GM23338 (cell line): ENCODE data around the gene NUCKS1. TPM values are rescaled to one million over a fixed set of nuclear protein-coding genes. Genes with fewer than 3 reads are reported as not detected.

Source experiments
- ATAC-seq: fragments of 200-7000 bp; cut with Tn5 transposase; 3 replicates; pipeline ENCODE4 v1.9.1; 2020
- DNase-seq: peaks from one replicate; pipeline ENCODE4 v3.0.0-alpha.2; 2015; ENCODE audit warnings: low spot score
- H2AFZ ChIP-seq: fragments of 200-600 bp; sonication (generic); 2 replicates; pipeline ENCODE4 v1.8.0; 2016; ENCODE audit warnings: antibody characterized with exemption, mild to moderate bottlenecking, moderate library complexity
- H3F3A ChIP-seq: fragments of 200-600 bp; sonication (generic); replicated peaks from 2 replicates; pipeline ENCODE4 v1.8.0; 2017; ENCODE audit warnings: antibody characterized with exemption, mixed run types, low read depth
- H3K27ac ChIP-seq: fragments of 200-600 bp; sonication (generic); 2 replicates; pipeline ENCODE4 v1.6.1; 2016; ENCODE audit warnings: low read depth
- H3K27me3 ChIP-seq: fragments of 200-600 bp; sonication (generic); 2 replicates; pipeline ENCODE4 v1.8.0; 2016; ENCODE audit warnings: mild to moderate bottlenecking, mixed run types, moderate library complexity; ENCODE audit not compliant: insufficient read depth
- H3K36me3 ChIP-seq: fragments of 200-600 bp; sonication (generic); 2 replicates; pipeline ENCODE4 v1.8.0; 2016; ENCODE audit warnings: mild to moderate bottlenecking; ENCODE audit not compliant: insufficient read depth
- H3K4me1 ChIP-seq: fragments of 200-600 bp; sonication (generic); 2 replicates; pipeline ENCODE4 v1.8.0; 2016; ENCODE audit warnings: mild to moderate bottlenecking, moderate library complexity; ENCODE audit not compliant: insufficient read depth
- H3K4me2 ChIP-seq: fragments of 200-600 bp; sonication (generic); 2 replicates; pipeline ENCODE4 v1.7.1; 2017; ENCODE audit warnings: mixed run types
- H3K4me3 ChIP-seq: fragments of 200-600 bp; sonication (generic); 2 replicates; pipeline ENCODE4 v1.6.1; 2016; ENCODE audit warnings: mixed run types
- H3K79me2 ChIP-seq: fragments of 200-600 bp; sonication (generic); replicated peaks from 2 replicates; pipeline ENCODE4 v1.8.0; 2017; ENCODE audit warnings: mild to moderate bottlenecking; ENCODE audit not compliant: insufficient read depth
- H3K9me2 ChIP-seq: fragments of 200-600 bp; sonication (generic); 2 replicates; pipeline ENCODE4 v1.8.0; 2017; ENCODE audit not compliant: insufficient read depth
- H4K20me1 ChIP-seq: fragments of 200-600 bp; sonication (generic); replicated peaks from 2 replicates; pipeline ENCODE4 v1.8.0; 2017; ENCODE audit warnings: mild to moderate bottlenecking; ENCODE audit not compliant: insufficient read depth
- H3K27ac Mint-ChIP-seq: 2 replicates; pipeline ENCODE4 v1.8.0; 2020; ENCODE audit warnings: inconsistent platforms, mild to moderate bottlenecking, moderate library complexity, mixed read lengths
- H3K27me3 Mint-ChIP-seq: 3 replicates; pipeline ENCODE4 v1.8.0; 2022; ENCODE audit warnings: low read depth, mild to moderate bottlenecking, moderate library complexity, mixed read lengths, inconsistent platforms; ENCODE audit not compliant: insufficient read depth, poor library complexity
- H3K36me3 Mint-ChIP-seq: 3 replicates; pipeline ENCODE4 v1.8.0; 2021; ENCODE audit warnings: low read depth, mild to moderate bottlenecking, inconsistent platforms, moderate library complexity, mixed read lengths
- H3K4me1 Mint-ChIP-seq: 3 replicates; pipeline ENCODE4 v1.8.0; 2020; ENCODE audit warnings: mild to moderate bottlenecking, inconsistent platforms, mixed read lengths
- H3K4me3 Mint-ChIP-seq: 3 replicates; pipeline ENCODE4 v1.8.0; 2021; ENCODE audit warnings: moderate library complexity, mild to moderate bottlenecking, inconsistent platforms, mixed read lengths
- H3K9me3 Mint-ChIP-seq: 3 replicates; pipeline ENCODE4 v1.8.0; 2020; ENCODE audit warnings: moderate library complexity, mild to moderate bottlenecking, inconsistent platforms, mixed read lengths
- CREB1 ChIP-seq: fragments of 250-450 bp; sonication (Bioruptor Pico); IDR thresholded peaks from 2 replicates; pipeline ENCODE4 v1.5.0; 2020; ENCODE audit warnings: low read depth, mild to moderate bottlenecking, moderate library complexity
- CTCF ChIP-seq, 2 experiments: fragments of 200-600 bp in 1 of 2; sonication (generic) in 1 of 2; conservative IDR thresholded peaks; 2 replicates each; pipeline versions ENCODE4 v1.5.1 to v1.6.1; 2016 to 2017; ENCODE audit warnings: antibody characterized with exemption in 2 of 2, low read depth in 2 of 2, mild to moderate bottlenecking in 2 of 2, moderate library complexity in 1 of 2
- ETS1 ChIP-seq: IDR thresholded peaks from 2 replicates; pipeline ENCODE4 v1.6.1; 2016; ENCODE audit warnings: antibody characterized with exemption
- EZH2 ChIP-seq: fragments of 200-600 bp; sonication (generic); IDR thresholded peaks from one replicate; pipeline ENCODE4 v1.8.0; 2017; ENCODE audit warnings: antibody characterized with exemption, mild to moderate bottlenecking, low read depth; ENCODE audit not compliant: unreplicated experiment
- EZH2phosphoT487 ChIP-seq: fragments of 200-600 bp; sonication (generic); IDR thresholded peaks from one replicate; pipeline ENCODE4 v1.8.1; 2018; ENCODE audit warnings: antibody characterized with exemption; ENCODE audit not compliant: unreplicated experiment
- JUNB ChIP-seq: IDR thresholded peaks from one replicate; pipeline ENCODE4 v1.6.1; 2016; ENCODE audit warnings: antibody characterized with exemption; ENCODE audit not compliant: unreplicated experiment
- NANOG ChIP-seq: IDR thresholded peaks from 2 replicates; pipeline ENCODE4 v1.6.1; 2016; ENCODE audit warnings: antibody characterized with exemption, borderline replicate concordance
- POLR2AphosphoS5 ChIP-seq: IDR thresholded peaks from 2 replicates; pipeline ENCODE4 v1.6.1; 2016; ENCODE audit warnings: antibody characterized with exemption, low read depth
- REST ChIP-seq: IDR thresholded peaks from one replicate; pipeline ENCODE4 v1.6.1; 2018; ENCODE audit warnings: antibody characterized with exemption; ENCODE audit not compliant: unreplicated experiment
- STAT1 ChIP-seq: IDR thresholded peaks from one replicate; pipeline ENCODE4 v1.6.1; 2016; ENCODE audit warnings: antibody characterized with exemption; ENCODE audit not compliant: unreplicated experiment
- ZNF114 ChIP-seq: fragments of 250-450 bp; sonication (Bioruptor Pico); IDR thresholded peaks from 2 replicates; pipeline ENCODE4 v1.5.0; 2020; ENCODE audit warnings: mild to moderate bottlenecking, moderate library complexity
- ZNF331 ChIP-seq: fragments of 250-450 bp; sonication (Bioruptor Pico); IDR thresholded peaks from 2 replicates; pipeline ENCODE4 v1.5.0; 2020; ENCODE audit warnings: low read depth, mild to moderate bottlenecking, moderate library complexity
- ZNF462 ChIP-seq: fragments of 250-450 bp; sonication (Bioruptor Pico); IDR thresholded peaks from 2 replicates; pipeline ENCODE4 v1.5.0; 2020; ENCODE audit warnings: mild to moderate bottlenecking, moderate library complexity
- polyA plus RNA-seq: library from polyadenylated mRNA; unstranded; fragments of >200 nt; fragmentation: Nextera tagmentation; extraction: Ambion mirVana; gene quantifications from 2 replicates; pipeline ENCODE4 v1.2.1, GENCODE V29; 2016
- total RNA-seq: library from RNA; depleted of rRNA; stranded (reverse); fragments of >200 nt; shearing (Covaris generic); gene quantifications from 2 replicates; pipeline ENCODE4 v1.2.3, GENCODE V29; 2014

NUCKS1 gene
- total and polyA plus RNA-seq, 2 experiments from 2014 or later, result 255 to 307 TPM

GRCh38 chr1:205754857-205755256 is 4.9 kb upstream of the NUCKS1 start:
- H3F3A ChIP-seq, result no peaks in the 10 kb centered on the region
- Mint-ChIP-seq H3K27ac (no peak overlapping the region), H3K4me1 (peaks cover 6% of the 10 kb centered on the region; the same call in 1 of the 3 replicates), H3K36me3 (peaks cover 3% of the 10 kb centered on the region; the same call in 1 of the 3 replicates), H3K9me3 (no peaks in the 10 kb centered on the region), H3K27me3 (peaks cover 8% of the 10 kb centered on the region), H3K4me3 (no peak overlapping the region)
- no peaks in the 10 kb centered on the region for H3K9me2 ChIP-seq
- ATAC-seq, result no peak
- no peak overlapping the region for H3K4me3 ChIP-seq
- H3K27me3 ChIP-seq, result no peaks in the 10 kb centered on the region
- TF ChIP-seq ZNF462 (CRISPR knock-in tag) (no peak), STAT1 (no peak), ZNF114 (CRISPR knock-in tag) (no peak), ETS1 (no peak), CTCF (conservative IDR thresholded peaks at IDR 0.05; ENCODE audit: low read depth in 2 of 2) (no peak), EZH2phosphoT487 (no peak), ZNF331 (no peak), JUNB (no peak), EZH2 (no peak), NANOG (no peak), POLR2AphosphoS5 (no peak), CREB1 (CRISPR knock-in tag) (no peak), REST (no peak)
- H3K27ac ChIP-seq, result no peak overlapping the region
- no peak overlapping the region for H3K4me2 ChIP-seq
- H3K4me1 ChIP-seq, result no peaks in the 10 kb centered on the region
- no peak overlapping the region for H2AFZ ChIP-seq
- DNase-seq, result no peak
- H3K79me2 ChIP-seq, result no peaks in the 10 kb centered on the region
- no peaks in the 10 kb centered on the region for H3K36me3 ChIP-seq
- no peaks in the 10 kb centered on the region for H4K20me1 ChIP-seq
